ENCODE results near the gene AP3S2.
"Not testable (repeated sequence)": the region's sequence is repeated elsewhere in the genome, so short reads cannot be mapped to it uniquely, and the experiment has no call there.

The AP3S2 gene

GRCh38 chr15:89783861-89784685 is 109.7 kb downstream of the AP3S2 start:
- Histone ChIP-seq H3K9me3 (ENCODE audit: control insufficient read depth, low read length) (no peaks in the 10 kb centered on the region), H3K36me3 (ENCODE audit: control insufficient read depth, insufficient read depth, low read length) (no peaks in the 10 kb centered on the region), H3K27me3 (ENCODE audit: control insufficient read depth, insufficient read depth, low read length) (no peaks in the 10 kb centered on the region), H3K4me2 (ENCODE audit: low read length) (no peak overlapping the region), H3K79me2 (no peaks in the 10 kb centered on the region), H3K27ac (no peak overlapping the region), H2AFZ (no peak overlapping the region), H3K4me1 (no peaks in the 10 kb centered on the region), H3K4me3 (ENCODE audit: low read depth, low read length) (no peak overlapping the region), H3K9ac (no peak overlapping the region)
- no peak for TF ChIP-seq CTCF (IDR thresholded peaks at IDR 0.05)

- TF ChIP-seq CTCF (IDR thresholded peaks at IDR 0.05) = no peak
- Histone ChIP-seq H3K9ac (no peak overlapping the region), H3K4me3 (ENCODE audit: low read depth, low read length) (no peak overlapping the region)
These were observed 110.5 kb downstream of the AP3S2 start for GRCh38 chr15:89783111-89783860.

GRCh38 chr15:89782619-89782950 is 111.2 kb downstream of the AP3S2 start:
- H3K27ac ChIP-seq; H3K36me3 ChIP-seq (ENCODE audit: control insufficient read depth, insufficient read depth, low read length); H3K9me3 ChIP-seq (ENCODE audit: control insufficient read depth, low read length); H3K4me3 ChIP-seq (ENCODE audit: low read depth, low read length); H3K9ac ChIP-seq; H3K4me2 ChIP-seq (ENCODE audit: low read length); H3K4me1 ChIP-seq; H3K27me3 ChIP-seq (ENCODE audit: control insufficient read depth, insufficient read depth, low read length); H3K79me2 ChIP-seq; H2AFZ ChIP-seq: not testable (repeated sequence)

More at GRCh38 chr15:89783111-89783860, 110.5 kb downstream of the AP3S2 start:
- Histone ChIP-seq H3K36me3 (ENCODE audit: control insufficient read depth, insufficient read depth, low read length) (no peaks in the 10 kb centered on the region), H3K27ac (no peak overlapping the region), H3K27me3 (ENCODE audit: control insufficient read depth, insufficient read depth, low read length) (no peaks in the 10 kb centered on the region), H3K4me2 (ENCODE audit: low read length) (no peak overlapping the region), H3K79me2 (no peaks in the 10 kb centered on the region), H3K4me1 (no peaks in the 10 kb centered on the region), H3K9me3 (ENCODE audit: control insufficient read depth, low read length) (no peaks in the 10 kb centered on the region), H2AFZ (no peak overlapping the region)

GRCh38 chr15:89781891-89782618 is 111.7 kb downstream of the AP3S2 start:
- no peak overlapping the region for H3K4me2 ChIP-seq (ENCODE audit: low read length)
- H3K9ac ChIP-seq = no peak overlapping the region
- H2AFZ ChIP-seq = no peak overlapping the region
- H3K79me2 ChIP-seq = no peaks in the 10 kb centered on the region
- H3K27me3 ChIP-seq (ENCODE audit: control insufficient read depth, insufficient read depth, low read length) = no peaks in the 10 kb centered on the region
- H3K27ac ChIP-seq = no peak overlapping the region
- no peaks in the 10 kb centered on the region for H3K9me3 ChIP-seq (ENCODE audit: control insufficient read depth, low read length)
- no peaks in the 10 kb centered on the region for H3K36me3 ChIP-seq (ENCODE audit: control insufficient read depth, insufficient read depth, low read length)
- no peak for TF ChIP-seq CTCF (IDR thresholded peaks at IDR 0.05)
- no peaks in the 10 kb centered on the region for H3K4me1 ChIP-seq
- no peak overlapping the region for H3K4me3 ChIP-seq (ENCODE audit: low read depth, low read length)

- no peak overlapping the region for H3K27ac ChIP-seq
These were observed 112.7 kb downstream of the AP3S2 start for GRCh38 chr15:89781055-89781454.

More at GRCh38 chr15:89781055-89781454, 112.7 kb downstream of the AP3S2 start:
- Histone ChIP-seq H3K4me1 (no peaks in the 10 kb centered on the region), H3K9me3 (ENCODE audit: control insufficient read depth, low read length) (no peaks in the 10 kb centered on the region), H3K79me2 (no peaks in the 10 kb centered on the region), H2AFZ (no peak overlapping the region), H3K4me3 (ENCODE audit: low read depth, low read length) (no peak overlapping the region), H3K36me3 (ENCODE audit: control insufficient read depth, insufficient read depth, low read length) (no peaks in the 10 kb centered on the region), H3K27me3 (ENCODE audit: control insufficient read depth, insufficient read depth, low read length) (no peaks in the 10 kb centered on the region), H3K4me2 (ENCODE audit: low read length) (no peak overlapping the region), H3K9ac (no peak overlapping the region)
- TF ChIP-seq CTCF (IDR thresholded peaks at IDR 0.05) = no peak

All from parathyroid adenoma (tissue), 2 donors.